Erythroblast (primary cell): Measurements from ENCODE around the gene SEMA3E.
"Not testable (repeated sequence)": the region's sequence is repeated elsewhere in the genome, so short reads cannot be mapped to it uniquely, and the experiment has no call there.

Experiments used
- DNase-seq, 2 experiments: peaks; one replicate each; lab custom pipeline; 2025; lab: John Stamatoyannopoulos, UW
- GATA1 ChIP-seq: IDR thresholded peaks from 2 replicates; pipeline ENCODE4 v1.6.1; 2011; ENCODE audit warnings: low read depth, mild to moderate bottlenecking, control low read depth, low read length, moderate library complexity
- POLR2A ChIP-seq: IDR thresholded peaks from 2 replicates; pipeline ENCODE4 v1.6.1; 2011; ENCODE audit warnings: mild to moderate bottlenecking, low read length

SEMA3E gene

GRCh38 chr7:83469491-83469890 lies 179.4 kb downstream of the SEMA3E start:
- TF ChIP-seq GATA1 (no peak), POLR2A (no peak)
- DNase-seq = no peak

GRCh38 chr7:83469076-83469475 lies 179.9 kb downstream of the SEMA3E start:
- TF ChIP-seq GATA1 = no peak
- TF ChIP-seq POLR2A = no peak
- no peak for DNase-seq

- peak; percentile 84 to 92 for DNase-seq
- TF ChIP-seq GATA1 (no peak), POLR2A (no peak)
Observed at GRCh38 chr7:83468251-83468739, 180.6 kb downstream of the SEMA3E start.

- TF ChIP-seq POLR2A (no peak), GATA1 (no peak)
Observed at GRCh38 chr7:83467493-83467892, 181.4 kb downstream of the SEMA3E start.

GRCh38 chr7:83466956-83467355 lies 182.0 kb downstream of the SEMA3E start:
- no peak for TF ChIP-seq GATA1
- no peak for TF ChIP-seq POLR2A
- DNase-seq = no peak

More at GRCh38 chr7:83467493-83467892, 181.4 kb downstream of the SEMA3E start:
- DNase-seq = peak in 1 of 2 experiments; percentile 7

- TF ChIP-seq POLR2A (no peak), GATA1 (no peak)
- no peak for DNase-seq
Observed at GRCh38 chr7:83466187-83466923, 182.6 kb downstream of the SEMA3E start.

GRCh38 chr7:83465643-83466042 lies 183.3 kb downstream of the SEMA3E start:
- no peak for DNase-seq
- TF ChIP-seq GATA1 (no peak), POLR2A (no peak)

GRCh38 chr7:83461820-83462219 lies 187.1 kb downstream of the SEMA3E start:
- not testable (repeated sequence) for DNase-seq

GRCh38 chr7:83459930-83460653 lies 188.8 kb downstream of the SEMA3E start:
- DNase-seq = not testable (repeated sequence)

- DNase-seq = not testable (repeated sequence)
Observed at GRCh38 chr7:83459101-83459929, 189.6 kb downstream of the SEMA3E start.

GRCh38 chr7:83457022-83457892 lies 191.7 kb downstream of the SEMA3E start:
- DNase-seq = no peak
- no peak for TF ChIP-seq GATA1

GRCh38 chr7:83456413-83456812 lies 192.5 kb downstream of the SEMA3E start:
- TF ChIP-seq POLR2A = no peak
- no peak for TF ChIP-seq GATA1
- no peak for DNase-seq

- TF ChIP-seq GATA1 = no peak
- TF ChIP-seq POLR2A = no peak
- DNase-seq = no peak
Observed at GRCh38 chr7:83455612-83456011, 193.3 kb downstream of the SEMA3E start.
